GM18511 (cell line): ENCODE data around the gene TUBGCP3.
A peak's percentile ranks its signal among the peaks of the same experiment; 100 is the strongest.

Source experiments
- ATAC-seq: cut with Tn5 transposase; IDR thresholded peaks from one replicate; pipeline ENCODE4 v1.9.1; 2021; ENCODE audit warnings: mild to moderate bottlenecking, moderate library complexity; ENCODE audit not compliant: unreplicated experiment

TUBGCP3 gene

DNA sequence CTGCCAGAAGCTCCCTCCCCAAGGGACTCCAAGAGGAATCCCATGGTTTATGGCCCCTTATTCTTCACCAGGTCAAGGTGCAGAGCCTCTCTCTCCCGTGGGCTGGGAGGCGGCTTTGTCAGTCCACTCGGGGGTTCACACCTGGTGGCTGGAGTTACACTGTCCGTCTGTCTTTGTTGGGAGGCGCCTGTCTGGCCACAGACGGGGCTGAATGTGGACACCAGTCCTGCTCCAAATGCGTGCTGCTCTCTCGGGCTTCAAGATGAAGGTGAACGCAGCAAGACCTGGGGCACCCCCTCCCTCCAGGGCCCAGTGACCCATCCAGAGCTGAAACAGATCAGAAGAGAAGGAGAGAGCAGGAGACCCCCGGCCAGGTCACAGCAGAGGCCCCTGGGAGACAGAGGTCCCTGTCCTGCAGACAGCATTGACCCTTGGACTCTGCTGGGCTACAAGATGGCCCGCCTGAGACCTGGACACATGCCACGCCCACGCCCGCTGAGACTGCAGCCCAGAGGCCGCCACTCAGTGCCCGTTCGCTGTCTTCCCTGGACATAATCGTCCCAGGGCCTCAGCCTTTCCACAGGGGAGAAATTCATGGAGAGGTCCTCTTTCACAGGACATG, 29.9 kb upstream of the TUBGCP3 start:
- no peak for ATAC-seq

GRCh38 chr13:112616586-112617362, 28.8 kb upstream of the TUBGCP3 start:
- ATAC-seq: peak; percentile 84

GRCh38 chr13:112615391-112615790, 27.4 kb upstream of the TUBGCP3 start:
- ATAC-seq: no peak

DNA sequence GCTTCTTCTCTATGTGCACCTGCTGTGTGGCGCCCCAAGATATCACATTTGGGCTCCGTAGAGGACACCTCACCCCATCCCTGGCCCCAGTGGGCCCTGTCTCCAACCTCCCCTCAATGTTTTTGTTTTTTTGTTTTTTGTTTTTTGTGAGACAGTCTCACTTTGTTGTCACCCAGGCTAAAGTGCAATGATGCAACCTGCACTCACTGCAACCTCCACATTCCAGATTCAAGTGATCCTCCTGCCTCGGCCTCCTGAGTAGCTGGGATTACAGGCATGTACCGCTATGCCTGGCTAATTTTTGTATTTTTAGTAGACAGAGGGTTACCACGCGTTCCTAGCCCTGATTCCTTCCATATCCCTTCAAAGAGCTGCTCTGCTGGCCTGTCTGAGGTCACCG, 26.9 kb upstream of the TUBGCP3 start:
- ATAC-seq: no peak

GRCh38 chr13:112608212-112608611, 20.3 kb upstream of the TUBGCP3 start:
- ATAC-seq: no peak

- peak; percentile 100 for ATAC-seq
Measured at GRCh38 chr13:112606109-112607001, 18.4 kb upstream of the TUBGCP3 start.

- ATAC-seq: no peak
Measured at GRCh38 chr13:112605531-112605990, 17.6 kb upstream of the TUBGCP3 start.

- no peak for ATAC-seq
Measured at GRCh38 chr13:112603641-112604225, 15.8 kb upstream of the TUBGCP3 start.

GRCh38 chr13:112602189-112602588, 14.2 kb upstream of the TUBGCP3 start:
- no peak for ATAC-seq

GRCh38 chr13:112601371-112601770, 13.4 kb upstream of the TUBGCP3 start:
- no peak for ATAC-seq

GRCh38 chr13:112596235-112596634, 8.3 kb upstream of the TUBGCP3 start:
- ATAC-seq: no peak

DNA sequence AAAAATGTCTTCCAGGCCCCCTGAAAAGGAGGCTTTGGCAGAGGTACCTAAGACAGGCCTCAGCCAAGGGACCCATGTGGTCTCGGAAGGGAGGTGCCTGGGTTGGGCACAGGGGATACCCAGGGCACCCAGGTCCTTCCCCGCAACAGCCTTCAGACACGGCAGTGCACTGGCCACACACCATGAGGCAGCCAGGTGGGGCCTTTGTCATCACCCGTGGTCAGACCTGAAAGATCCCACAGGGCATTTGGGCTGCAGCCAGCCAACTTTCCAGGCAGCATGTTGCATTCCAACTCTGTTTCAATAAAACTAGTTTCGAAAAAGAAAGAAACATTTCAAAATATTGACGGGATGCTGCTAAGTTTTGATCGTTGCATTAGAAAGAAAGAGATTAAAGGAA, 4.7 kb upstream of the TUBGCP3 start:
- no peak for ATAC-seq

- ATAC-seq: no peak
Measured at GRCh38 chr13:112592181-112592580, 4.2 kb upstream of the TUBGCP3 start.

- no peak for ATAC-seq
Measured at GRCh38 chr13:112588490-112589297, 741 bp upstream of the TUBGCP3 start.

DNA sequence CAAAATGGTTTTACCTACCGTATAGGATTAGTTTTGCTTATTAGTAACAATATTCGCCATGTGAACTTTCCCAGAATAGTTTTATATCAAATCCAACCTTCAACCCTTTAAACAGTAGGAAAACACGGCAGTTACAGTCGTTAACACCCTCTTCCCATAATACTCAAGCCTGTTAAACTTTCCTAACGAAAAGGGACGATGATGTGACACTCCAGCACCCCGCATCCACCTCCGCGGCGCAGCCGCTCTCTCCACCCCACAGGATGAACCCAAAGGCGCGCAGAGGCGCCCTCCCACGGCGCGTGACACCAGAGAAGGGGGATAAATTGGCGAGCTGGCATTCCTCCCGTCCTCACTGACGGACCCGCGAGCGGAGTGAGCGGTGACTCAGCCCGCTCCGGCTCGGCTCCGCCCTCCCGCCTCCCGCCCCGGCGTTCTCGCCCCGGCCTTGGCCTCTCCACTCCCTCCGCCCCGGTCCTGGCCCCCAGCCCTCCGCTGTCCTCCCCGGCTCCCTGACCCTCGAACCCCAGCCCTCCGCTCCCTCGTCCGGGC, 665 bp downstream of the TUBGCP3 start:
- peak; percentile 55 for ATAC-seq

- no peak for ATAC-seq
Measured at GRCh38 chr13:112586334-112586960, 1.5 kb downstream of the TUBGCP3 start.

DNA sequence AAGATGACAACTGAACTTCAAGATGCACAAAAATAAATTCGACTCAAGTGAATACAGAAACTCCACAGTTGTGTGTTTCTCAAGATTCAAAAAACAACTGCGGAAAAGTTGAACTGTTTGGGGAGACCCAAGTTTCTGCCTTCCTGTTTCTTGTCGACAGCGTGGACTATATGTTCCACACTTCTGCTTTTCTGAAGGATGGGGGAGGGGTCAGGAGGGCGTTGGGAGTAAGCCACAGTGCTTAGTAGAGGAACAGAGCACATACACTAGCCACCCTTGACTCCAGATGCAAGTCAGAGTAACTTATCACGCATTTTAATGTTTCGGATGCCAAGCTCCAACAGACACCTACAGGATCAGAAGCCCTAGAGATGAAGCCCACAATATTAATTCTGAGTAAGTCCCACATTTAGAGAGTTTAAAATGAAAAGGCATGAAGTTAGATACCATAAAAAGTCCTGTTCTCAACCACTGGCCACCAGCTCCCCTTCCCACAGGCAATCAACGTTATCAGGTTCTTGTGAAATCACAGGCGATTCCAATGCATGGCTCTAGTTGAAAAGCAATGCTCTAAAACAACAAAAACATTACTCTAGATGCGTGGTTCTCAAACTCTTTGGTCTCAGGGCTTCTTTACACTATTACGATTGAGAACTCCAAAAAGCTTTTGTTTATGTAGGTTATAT, 4.2 kb downstream of the TUBGCP3 start:
- peak; percentile 49 for ATAC-seq

DNA sequence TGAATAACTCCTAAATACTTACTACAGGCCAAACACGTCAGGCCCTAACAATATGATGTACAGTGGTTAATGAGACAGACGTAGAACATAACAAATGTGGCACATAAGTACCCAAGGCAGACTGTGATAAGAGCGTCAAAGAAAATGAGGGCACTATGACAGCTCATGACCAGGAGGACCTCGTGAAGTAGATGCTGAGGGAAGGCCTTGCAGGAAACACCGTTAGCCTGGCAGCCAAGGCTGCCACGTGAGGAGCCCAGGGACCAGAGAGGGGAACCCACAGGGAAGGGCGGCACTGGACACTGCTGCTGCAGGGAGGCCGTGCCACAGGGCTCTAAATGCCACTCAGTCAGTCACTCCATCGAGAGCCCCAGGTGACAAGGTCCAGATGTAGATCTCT, 5.7 kb downstream of the TUBGCP3 start:
- no peak for ATAC-seq

DNA sequence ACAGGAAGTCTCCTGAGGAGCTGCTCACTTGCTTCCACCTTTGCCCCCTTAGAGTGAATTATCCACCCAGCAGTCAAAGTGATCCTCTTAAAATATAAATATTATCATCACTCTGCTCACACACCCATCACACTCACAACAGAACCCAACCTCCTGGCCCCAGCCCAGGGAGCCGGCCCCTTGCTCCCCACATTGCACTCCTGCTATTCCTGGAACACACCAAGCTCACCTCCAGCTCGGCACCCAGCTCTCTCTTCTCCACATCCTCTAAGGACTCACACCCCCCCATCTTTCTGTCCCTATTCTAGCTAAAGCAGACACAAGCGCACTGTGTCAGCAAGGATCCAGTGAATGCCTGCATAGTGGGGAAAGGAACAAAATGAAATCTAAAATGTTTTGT, 7.0 kb downstream of the TUBGCP3 start:
- no peak for ATAC-seq
